ENCODE measurements around the gene TFEB.
A peak's percentile ranks its signal among the peaks of the same experiment; 100 is the strongest.

The TFEB gene

DNA sequence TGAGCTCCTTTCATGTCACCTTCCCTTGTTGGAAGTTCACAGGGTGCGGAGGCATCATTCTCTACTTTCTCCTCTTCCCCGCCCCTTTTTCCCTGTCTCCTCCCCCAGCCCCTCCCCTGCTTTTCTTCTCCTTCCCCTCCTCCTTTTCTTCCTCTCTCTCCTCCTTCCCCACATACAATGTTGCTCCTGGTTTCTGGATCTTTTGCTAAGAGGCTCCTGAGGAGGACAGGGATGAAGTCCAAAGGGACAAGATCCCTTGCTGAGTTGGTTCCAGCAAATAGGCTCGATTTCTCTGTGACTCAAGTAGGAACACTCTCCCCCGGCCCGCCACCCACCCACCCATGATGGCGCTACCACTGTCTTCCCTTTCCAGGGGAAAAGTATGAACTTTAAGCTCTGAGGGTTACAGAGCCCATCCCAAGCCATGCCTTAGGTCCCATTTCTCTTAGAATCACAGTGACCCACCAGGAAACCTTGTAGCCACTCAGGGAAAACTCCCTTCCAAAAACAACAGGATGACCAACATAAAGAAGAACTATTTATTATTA lies 852 bp upstream of the TFEB start:
- no peak overlapping the region for H2AFZ ChIP-seq (ENCODE audit: low read length, unreplicated experiment)
- H3K36me3 ChIP-seq (ENCODE audit: insufficient read depth, low read length), result no peaks in the 10 kb centered on the region
- no peaks in the 10 kb centered on the region for H3K27me3 ChIP-seq (ENCODE audit: insufficient read depth, low read length)
- H3K79me2 ChIP-seq (ENCODE audit: control insufficient read depth, insufficient read depth, low read length, unreplicated experiment), result no peaks in the 10 kb centered on the region
- H3K27ac ChIP-seq (ENCODE audit: low read depth, low read length), result no peak overlapping the region
- peaks cover 14% of the 10 kb centered on the region for H3K4me1 ChIP-seq (ENCODE audit: control insufficient read depth, insufficient read depth, low read length, unreplicated experiment)
- H3K4me3 ChIP-seq (ENCODE audit: low read depth, low read length), result no peak overlapping the region

DNA sequence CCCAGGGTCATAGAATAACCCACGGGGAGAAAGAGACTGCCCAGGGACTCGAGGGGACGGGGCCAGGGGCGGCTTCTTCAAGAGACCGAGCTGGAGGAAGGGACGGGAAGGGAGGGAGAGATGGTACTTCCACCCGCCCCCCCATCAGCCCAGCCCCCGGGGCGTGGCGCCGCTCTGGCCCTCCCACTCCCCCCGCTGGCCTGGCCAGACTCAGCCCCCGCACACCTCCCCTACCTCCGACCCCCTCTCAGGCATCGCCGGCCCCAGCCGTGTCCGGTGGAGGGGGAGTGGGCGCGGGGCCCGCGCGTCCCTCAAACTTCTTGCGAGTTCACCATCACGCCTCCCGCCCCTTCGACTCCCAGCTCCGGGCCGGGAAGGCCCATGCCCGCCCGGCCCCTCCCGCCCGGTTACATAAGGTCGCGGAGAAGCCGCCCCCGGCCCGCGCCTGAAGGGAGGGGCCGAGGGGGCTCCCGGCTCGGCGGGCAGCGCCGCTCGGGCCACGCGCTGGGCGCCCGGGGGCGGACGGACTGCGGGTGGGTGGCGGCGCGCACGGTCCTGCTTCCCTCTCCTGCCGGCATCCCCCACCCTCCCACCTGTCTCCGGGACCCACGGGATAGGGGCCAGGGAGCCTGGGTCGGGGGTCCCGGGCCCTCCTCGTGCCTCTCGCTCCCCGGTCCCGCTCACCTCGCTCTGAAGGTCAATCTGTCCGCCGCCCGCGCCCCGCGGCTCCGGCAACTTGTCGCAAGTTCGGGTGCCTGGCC lies 562 bp downstream of the TFEB start:
- H3K4me1 ChIP-seq (ENCODE audit: control insufficient read depth, insufficient read depth, low read length, unreplicated experiment), result peaks cover 27% of the 10 kb centered on the region
- H3K4me3 ChIP-seq (ENCODE audit: low read depth, low read length), result peak overlapping the region; percentile 77
- no peaks in the 10 kb centered on the region for H3K79me2 ChIP-seq (ENCODE audit: control insufficient read depth, insufficient read depth, low read length, unreplicated experiment)
- H2AFZ ChIP-seq (ENCODE audit: low read length, unreplicated experiment), result peak overlapping the region; percentile 98
- H3K36me3 ChIP-seq (ENCODE audit: insufficient read depth, low read length), result no peaks in the 10 kb centered on the region
- H3K27me3 ChIP-seq (ENCODE audit: insufficient read depth, low read length), result no peaks in the 10 kb centered on the region
- H3K27ac ChIP-seq (ENCODE audit: low read depth, low read length), result no peak overlapping the region

DNA sequence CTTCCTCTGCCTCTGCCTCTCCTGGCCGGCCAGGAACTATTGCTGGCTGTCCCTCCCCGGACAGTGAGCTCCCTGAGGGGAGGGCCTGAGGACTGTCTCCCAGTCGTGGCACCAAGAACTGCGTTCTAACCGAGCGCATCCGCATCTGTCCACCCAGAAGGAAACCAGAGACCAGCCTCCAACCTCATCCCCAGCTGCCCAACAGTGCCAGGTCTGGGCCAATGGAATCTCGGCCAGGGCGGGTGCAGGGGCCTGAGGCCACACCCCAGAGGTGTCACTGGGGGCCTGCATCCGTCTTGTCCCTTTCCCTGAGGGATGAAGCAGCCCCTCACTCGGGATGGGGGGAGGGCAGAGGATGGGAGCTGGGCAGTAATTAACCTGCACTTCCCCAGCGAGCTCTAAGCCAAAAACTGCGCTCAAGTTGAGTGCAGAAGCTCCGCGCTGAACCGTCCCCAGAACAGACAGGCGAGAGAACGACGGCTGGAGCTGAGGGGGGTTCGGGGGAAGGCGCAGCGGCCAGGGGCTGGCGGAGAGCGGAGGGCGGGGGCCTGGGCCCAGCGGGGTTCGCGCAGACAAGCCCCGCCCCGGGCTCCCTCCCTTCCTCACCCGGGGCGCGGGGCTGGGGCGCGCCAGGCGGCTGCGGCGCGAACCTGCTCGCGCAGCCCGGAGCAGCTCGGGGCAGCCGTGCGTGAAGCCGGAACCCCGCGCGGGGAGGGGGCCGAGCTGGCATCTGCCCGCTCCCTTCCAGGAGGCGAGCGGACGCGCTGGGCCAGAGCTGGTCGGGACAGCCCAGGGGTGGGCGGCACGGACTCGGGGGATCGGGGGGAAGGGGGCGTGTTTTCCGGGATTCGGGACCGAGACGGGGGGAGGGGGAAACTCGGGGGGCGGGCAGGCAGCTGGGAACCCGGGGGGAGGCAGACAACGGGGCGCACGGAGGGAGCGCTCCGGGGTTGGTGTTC lies 1.4 kb downstream of the TFEB start:
- 0 out of 2 replicates have a peak overlapping the region, but pooled peaks have one; percentile 4 for H3K27ac ChIP-seq (ENCODE audit: low read depth, low read length)
- no peaks in the 10 kb centered on the region for H3K36me3 ChIP-seq (ENCODE audit: insufficient read depth, low read length)
- H3K27me3 ChIP-seq (ENCODE audit: insufficient read depth, low read length), result no peaks in the 10 kb centered on the region
- peak overlapping the region; percentile 20 for H2AFZ ChIP-seq (ENCODE audit: low read length, unreplicated experiment)
- H3K4me1 ChIP-seq (ENCODE audit: control insufficient read depth, insufficient read depth, low read length, unreplicated experiment), result peaks cover 27% of the 10 kb centered on the region
- no peaks in the 10 kb centered on the region for H3K79me2 ChIP-seq (ENCODE audit: control insufficient read depth, insufficient read depth, low read length, unreplicated experiment)
- H3K4me3 ChIP-seq (ENCODE audit: low read depth, low read length), result peak overlapping the region; percentile 77

DNA sequence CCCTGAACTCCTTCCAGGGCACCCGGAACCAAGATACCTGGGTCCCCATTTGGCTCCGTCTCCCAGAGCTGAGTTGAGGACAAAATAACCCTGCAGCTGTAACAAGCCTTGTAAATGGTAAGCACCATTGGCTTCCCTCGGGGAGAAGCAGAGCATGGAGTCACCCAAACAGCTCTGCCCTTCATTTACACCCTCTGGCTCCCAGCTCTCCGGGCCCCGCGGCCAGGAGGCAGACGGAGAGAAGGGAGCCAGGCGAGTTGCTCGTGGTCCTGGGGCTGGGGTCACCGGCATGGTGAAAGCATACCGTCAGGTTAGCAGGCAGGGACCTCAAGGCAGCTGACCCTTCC lies 2.1 kb downstream of the TFEB start:
- Histone ChIP-seq H3K4me3 (ENCODE audit: low read depth, low read length) (peak overlapping the region; percentile 77), H3K4me1 (ENCODE audit: control insufficient read depth, insufficient read depth, low read length, unreplicated experiment) (peaks cover 27% of the 10 kb centered on the region), H3K27me3 (ENCODE audit: insufficient read depth, low read length) (no peaks in the 10 kb centered on the region), H3K36me3 (ENCODE audit: insufficient read depth, low read length) (no peaks in the 10 kb centered on the region), H3K79me2 (ENCODE audit: control insufficient read depth, insufficient read depth, low read length, unreplicated experiment) (no peaks in the 10 kb centered on the region), H2AFZ (ENCODE audit: low read length, unreplicated experiment) (peak overlapping the region; percentile 20), H3K27ac (ENCODE audit: low read depth, low read length) (no peak overlapping the region)

DNA sequence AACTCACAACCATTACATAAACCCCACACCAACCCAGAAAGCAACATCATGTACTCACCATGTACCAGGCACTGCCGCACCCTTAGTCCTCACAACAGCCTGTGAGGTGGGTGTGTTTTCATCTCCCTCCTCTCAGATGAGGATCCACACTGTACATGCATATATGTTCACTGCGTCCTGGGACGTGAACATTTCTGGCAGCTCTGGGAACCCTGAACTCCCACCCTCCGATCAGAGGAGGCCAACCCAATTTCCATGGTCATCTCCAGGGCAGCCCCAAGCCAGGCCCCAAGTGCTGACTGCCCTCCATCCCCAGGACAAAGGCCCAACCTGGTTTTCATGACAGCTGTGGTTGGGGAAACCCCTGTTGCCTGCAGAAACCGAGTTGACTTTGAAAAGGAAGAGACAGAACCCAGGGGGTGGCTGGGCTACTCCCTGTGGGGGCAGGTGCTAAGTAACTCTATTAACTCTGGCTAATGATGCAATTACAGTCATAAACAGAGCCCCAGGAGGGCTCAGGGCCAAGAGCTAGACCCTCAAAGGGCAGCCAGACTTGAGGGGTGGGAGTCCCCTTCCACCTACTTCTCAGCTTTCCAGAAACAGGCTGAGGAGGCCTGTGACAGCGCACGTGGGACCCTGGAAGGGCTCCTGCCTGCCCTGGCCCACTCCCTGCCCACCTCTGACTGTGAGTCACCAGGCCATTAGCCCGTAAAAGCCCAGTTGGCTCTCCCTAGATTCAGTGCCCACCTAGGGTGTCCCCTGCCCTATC lies 2.6 kb downstream of the TFEB start:
- Histone ChIP-seq H3K4me3 (ENCODE audit: low read depth, low read length) (peak overlapping the region; percentile 77), H3K79me2 (ENCODE audit: control insufficient read depth, insufficient read depth, low read length, unreplicated experiment) (no peaks in the 10 kb centered on the region), H3K27ac (ENCODE audit: low read depth, low read length) (no peak overlapping the region), H3K36me3 (ENCODE audit: insufficient read depth, low read length) (no peaks in the 10 kb centered on the region), H3K27me3 (ENCODE audit: insufficient read depth, low read length) (no peaks in the 10 kb centered on the region), H3K4me1 (ENCODE audit: control insufficient read depth, insufficient read depth, low read length, unreplicated experiment) (peaks cover 27% of the 10 kb centered on the region), H2AFZ (ENCODE audit: low read length, unreplicated experiment) (no peak overlapping the region)

DNA sequence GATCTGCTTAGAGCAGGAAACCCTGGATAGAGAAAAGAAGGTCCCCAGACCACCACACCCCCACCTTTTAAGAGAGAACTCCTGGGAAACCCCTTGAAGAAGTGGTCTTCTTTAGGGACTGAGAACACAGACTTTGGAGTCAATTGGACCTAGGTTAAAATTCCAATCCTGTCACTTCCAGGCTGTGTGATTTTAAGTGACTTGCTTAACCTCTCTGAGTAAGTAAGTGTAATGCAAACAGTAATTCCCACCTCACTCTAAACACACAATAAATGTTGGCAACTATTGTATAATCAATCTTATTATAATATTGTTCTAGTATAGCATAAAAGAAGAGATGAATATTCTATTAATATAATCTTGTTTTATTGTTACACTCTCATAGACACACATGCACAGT lies 3.3 kb downstream of the TFEB start:
- H2AFZ ChIP-seq (ENCODE audit: low read length, unreplicated experiment), result no peak overlapping the region
- H3K4me1 ChIP-seq (ENCODE audit: control insufficient read depth, insufficient read depth, low read length, unreplicated experiment), result peaks cover 27% of the 10 kb centered on the region
- H3K79me2 ChIP-seq (ENCODE audit: control insufficient read depth, insufficient read depth, low read length, unreplicated experiment), result no peaks in the 10 kb centered on the region
- H3K4me3 ChIP-seq (ENCODE audit: low read depth, low read length), result no peak overlapping the region
- H3K36me3 ChIP-seq (ENCODE audit: insufficient read depth, low read length), result no peaks in the 10 kb centered on the region
- no peak overlapping the region for H3K27ac ChIP-seq (ENCODE audit: low read depth, low read length)
- no peaks in the 10 kb centered on the region for H3K27me3 ChIP-seq (ENCODE audit: insufficient read depth, low read length)

DNA sequence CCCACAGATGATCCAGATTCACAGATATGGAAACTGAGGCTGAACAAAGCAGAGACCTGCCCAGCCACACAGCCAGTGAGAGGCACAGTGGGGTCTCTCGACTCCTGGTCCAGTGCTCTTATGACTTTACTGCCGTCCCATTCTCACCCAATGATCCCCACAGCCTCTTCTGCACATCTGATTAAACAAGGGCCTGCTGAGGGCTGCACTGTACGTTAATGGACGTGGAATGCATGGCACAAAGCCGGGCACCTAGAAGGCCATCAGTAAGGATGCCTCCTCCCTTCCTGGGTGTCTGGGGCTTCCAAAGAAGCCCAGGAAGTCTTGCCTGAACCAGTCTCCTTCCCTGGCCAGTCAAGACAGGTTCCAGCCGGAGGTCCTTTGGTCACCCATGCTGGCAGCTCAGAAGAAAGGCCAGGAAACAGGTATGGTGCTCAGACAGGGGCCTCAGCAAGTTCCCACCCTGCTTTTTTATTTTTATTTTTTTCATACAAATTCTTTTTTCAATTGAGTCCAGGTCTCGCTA lies 3.8 kb downstream of the TFEB start:
- Histone ChIP-seq H3K27ac (ENCODE audit: low read depth, low read length) (no peak overlapping the region), H3K4me3 (ENCODE audit: low read depth, low read length) (no peak overlapping the region), H3K4me1 (ENCODE audit: control insufficient read depth, insufficient read depth, low read length, unreplicated experiment) (peaks cover 27% of the 10 kb centered on the region)

DNA sequence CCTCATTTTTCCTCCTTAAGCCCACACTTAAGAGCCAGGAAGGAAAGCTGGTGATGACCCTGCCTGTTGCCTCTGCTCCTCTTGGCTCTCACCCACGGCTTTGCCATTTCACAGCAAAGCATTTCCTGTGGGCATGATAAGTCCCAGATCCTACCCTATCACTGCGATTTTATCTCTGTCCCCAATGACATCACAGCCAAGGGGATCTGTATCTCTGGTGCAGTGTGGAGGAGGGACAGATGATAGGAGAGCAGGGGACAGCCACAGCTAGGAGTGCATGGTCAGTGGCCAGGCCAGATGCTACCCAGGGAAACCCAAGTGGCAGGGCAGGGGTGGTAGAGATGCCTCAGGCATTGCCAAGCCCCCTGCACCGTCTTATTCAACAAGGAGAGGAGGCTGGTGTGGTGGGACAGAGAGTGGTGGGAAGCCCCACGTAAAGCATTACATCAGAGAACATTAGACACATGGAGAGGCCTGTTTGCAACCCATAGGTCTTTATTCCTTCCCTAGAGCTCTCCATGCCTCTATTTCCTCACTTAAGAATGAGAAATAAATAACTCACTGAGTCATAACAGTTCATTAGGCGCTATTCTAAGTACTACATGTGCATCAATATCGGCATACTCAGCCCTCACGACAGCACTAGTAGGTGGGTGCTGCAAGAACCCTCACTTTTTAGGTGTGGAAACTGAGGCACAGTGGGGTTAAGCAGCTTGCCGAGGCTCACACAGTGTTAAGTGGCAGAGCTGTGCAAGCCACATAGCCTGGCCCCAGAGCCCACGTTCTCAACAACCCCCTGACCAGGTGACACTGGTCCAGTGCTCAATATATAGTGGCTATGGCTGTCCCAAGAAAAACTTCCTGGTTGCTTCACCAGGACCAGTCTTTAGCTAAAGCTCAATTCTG lies 4.6 kb downstream of the TFEB start:
- no peaks in the 10 kb centered on the region for H3K27me3 ChIP-seq (ENCODE audit: insufficient read depth, low read length)
- H3K4me1 ChIP-seq (ENCODE audit: control insufficient read depth, insufficient read depth, low read length, unreplicated experiment), result peaks cover 27% of the 10 kb centered on the region
- H3K4me3 ChIP-seq (ENCODE audit: low read depth, low read length), result peak overlapping the region; percentile 15; the same call in 1 of the 2 replicates
- H3K79me2 ChIP-seq (ENCODE audit: control insufficient read depth, insufficient read depth, low read length, unreplicated experiment), result no peaks in the 10 kb centered on the region
- no peak overlapping the region for H2AFZ ChIP-seq (ENCODE audit: low read length, unreplicated experiment)
- no peak overlapping the region for H3K27ac ChIP-seq (ENCODE audit: low read depth, low read length)
- no peaks in the 10 kb centered on the region for H3K36me3 ChIP-seq (ENCODE audit: insufficient read depth, low read length)

More for the DNA sequence above, 3.8 kb downstream of the TFEB start:
- Histone ChIP-seq H2AFZ (ENCODE audit: low read length, unreplicated experiment) (no peak overlapping the region), H3K79me2 (ENCODE audit: control insufficient read depth, insufficient read depth, low read length, unreplicated experiment) (no peaks in the 10 kb centered on the region), H3K27me3 (ENCODE audit: insufficient read depth, low read length) (no peaks in the 10 kb centered on the region), H3K36me3 (ENCODE audit: insufficient read depth, low read length) (no peaks in the 10 kb centered on the region)

DNA sequence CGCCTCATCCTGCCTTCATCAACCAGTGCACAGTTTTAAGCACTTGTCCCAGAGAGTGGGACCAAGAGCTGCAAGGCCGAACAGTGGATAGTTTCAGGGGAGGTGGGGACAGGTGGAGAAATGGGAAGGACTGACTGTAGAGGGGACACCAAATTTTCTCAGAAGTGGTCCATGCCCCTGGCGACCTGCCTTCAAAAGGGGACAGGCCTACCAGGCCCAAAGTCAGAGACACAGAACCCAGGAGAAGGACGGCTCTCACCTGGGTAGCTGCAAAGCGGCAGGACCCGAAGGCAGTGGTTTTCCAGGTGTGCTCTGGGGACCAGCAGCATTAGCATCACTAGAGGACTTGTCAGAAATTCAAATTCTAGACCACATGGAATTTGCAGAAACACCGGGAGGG lies 5.8 kb downstream of the TFEB start:
- H3K36me3 ChIP-seq (ENCODE audit: insufficient read depth, low read length), result no peaks in the 10 kb centered on the region
- H3K4me1 ChIP-seq (ENCODE audit: control insufficient read depth, insufficient read depth, low read length, unreplicated experiment), result peaks cover 27% of the 10 kb centered on the region
- no peaks in the 10 kb centered on the region for H3K27me3 ChIP-seq (ENCODE audit: insufficient read depth, low read length)
- H2AFZ ChIP-seq (ENCODE audit: low read length, unreplicated experiment), result no peak overlapping the region
- H3K27ac ChIP-seq (ENCODE audit: low read depth, low read length), result no peak overlapping the region
- H3K79me2 ChIP-seq (ENCODE audit: control insufficient read depth, insufficient read depth, low read length, unreplicated experiment), result no peaks in the 10 kb centered on the region
- H3K4me3 ChIP-seq (ENCODE audit: low read depth, low read length), result no peak overlapping the region
